Kidney (tissue), 14 donors: ENCODE data around the gene SEMA3A. TPM values are rescaled to one million over a fixed set of nuclear protein-coding genes. Genes with fewer than 3 reads are reported as not detected.

Source experiments
- DNase-seq, 5 donors: peaks; one replicate each; pipeline ENCODE4 v3.0.0-alpha.2; 2013 to 2020
- FAIRE-seq: peaks from 2 replicates; lab custom pipeline; 2012; peaks lifted over from hg19 to GRCh38; lab: Jason Lieb, UNC
- H3K27ac ChIP-seq, 2 donors: one replicate each; pipeline ENCODE4 v1.7.0; 2013; ENCODE audit warnings: low read depth in 2 of 2, low read length in 2 of 2, inconsistent platforms in 1 of 2
- H3K27me3 ChIP-seq: one replicate; pipeline ENCODE4 v1.7.1; 2013; ENCODE audit warnings: low read length, inconsistent platforms; ENCODE audit not compliant: control insufficient read depth, insufficient read depth
- H3K36me3 ChIP-seq, 3 donors: one replicate each; pipeline versions ENCODE4 v1.7.0 to v1.7.1; 2013; ENCODE audit warnings: low read length in 3 of 3, control low read depth in 1 of 3, inconsistent platforms in 1 of 3; ENCODE audit not compliant: insufficient read depth in 3 of 3, control insufficient read depth in 2 of 3
- H3K4me1 ChIP-seq, 3 donors: one replicate each; pipeline versions ENCODE4 v1.7.0 to v1.7.1; 2013; ENCODE audit warnings: low read length in 3 of 3, inconsistent platforms in 1 of 3, low read depth in 1 of 3; ENCODE audit not compliant: control insufficient read depth in 2 of 3, insufficient read depth in 2 of 3
- H3K4me3 ChIP-seq, 3 donors: one replicate each; pipeline versions ENCODE4 v1.7.0 to v1.8.1; 2013; ENCODE audit warnings: low read length in 3 of 3, control low read depth in 1 of 3, inconsistent platforms in 1 of 3
- H3K9ac ChIP-seq, 3 donors: one replicate each; pipeline versions ENCODE4 v1.7.0 to v1.7.1; 2013; ENCODE audit warnings: low read length in 3 of 3, control low read depth in 1 of 3, inconsistent platforms in 1 of 3
- H3K9me3 ChIP-seq, 3 donors: one replicate each; pipeline versions ENCODE4 v1.7.0 to v1.7.1; 2013; ENCODE audit warnings: low read length in 3 of 3, control low read depth in 1 of 3, inconsistent platforms in 1 of 3; ENCODE audit not compliant: control insufficient read depth in 2 of 3, insufficient read depth in 1 of 3
- CTCF ChIP-seq: IDR thresholded peaks from 3 replicates; pipeline ENCODE4 v1.5.1; 2012; ENCODE audit warnings: mild to moderate bottlenecking, moderate library complexity, borderline replicate concordance; ENCODE audit not compliant: insufficient read depth; ENCODE audit errors: extremely low read depth
- intact Hi-C: fragments of 100-400 bp; cut with DNase I; formaldehyde crosslinking; loops from one replicate; pipeline ENCODE4 v1.11.1; 2022
- polyA plus RNA-seq: library from polyadenylated mRNA; stranded (reverse); fragments of 350-450 nt; fragmentation: Illumina TruSeq; extraction: RNeasy Lipid Tissue Mini Kit (QIAGEN cat#74804); gene quantifications from one replicate; pipeline ENCODE4 v1.2.3, GENCODE V29; 2014; ENCODE audit warnings: low read depth, low replicate concordance; ENCODE audit not compliant: insufficient read depth
- total RNA-seq: library from RNA; stranded (reverse); fragmentation: NEBNext Ultra II Directional; extraction: Animal tissue kit (Norgen Biotek cat#: 25700); gene quantifications from one replicate; pipeline ENCODE4 v1.2.1, GENCODE V29; 2021
- donor health status: control.
- donor health status: control.
- donor health status: control.
- donor health status: control.
- donor health status: control.
- donor health status: DM: yes; HTN: yes; CAD: no.
- donor health status: Normal renal cell carcinoma (clear cell type).

Gene SEMA3A
- total and polyA plus RNA-seq, 2 donors from 2014 or later, result 0.34 to 10.7 TPM

- Histone ChIP-seq H3K4me3 (no peak overlapping the region), H3K27me3 (no peaks in the 10 kb centered on the region), H3K27ac (no peak overlapping the region), H3K36me3 (no peaks in the 10 kb centered on the region), H3K4me1 (peaks cover 0 to 2% (median 0%) of the 10 kb centered on the region in 3 donors), H3K9me3 (no peaks in the 10 kb centered on the region), H3K9ac (no peak overlapping the region)
- no peak for DNase-seq
- no peak for FAIRE-seq
- TF ChIP-seq CTCF, result no peak
- intact Hi-C loops, result no loop called here
Measured at GRCh38 chr7:84113906-84114850, 80.4 kb downstream of the SEMA3A start.

- H3K27me3 ChIP-seq, result no peaks in the 10 kb centered on the region
- no peaks in the 10 kb centered on the region for H3K9me3 ChIP-seq
- no peak overlapping the region for H3K9ac ChIP-seq
- H3K4me1 ChIP-seq, result peaks cover 0 to 2% (median 0%) of the 10 kb centered on the region in 3 donors
- H3K36me3 ChIP-seq, result no peaks in the 10 kb centered on the region
- no peak for TF ChIP-seq CTCF
- FAIRE-seq, result no peak
- intact Hi-C loops, result no loop called here
- no peak overlapping the region for H3K27ac ChIP-seq
- H3K4me3 ChIP-seq, result no peak overlapping the region
- peak in 2 of 5 donors; percentile 48 to 68 for DNase-seq
Measured at GRCh38 chr7:84113286-84113685, 81.3 kb downstream of the SEMA3A start.

- DNase-seq (no peak), FAIRE-seq (no peak)
- H3K4me3 ChIP-seq, result no peak overlapping the region
- no peaks in the 10 kb centered on the region for H3K27me3 ChIP-seq
- intact Hi-C loops, result no loop called here
- H3K9me3 ChIP-seq, result no peaks in the 10 kb centered on the region
- H3K4me1 ChIP-seq, result peaks cover 0 to 2% (median 0%) of the 10 kb centered on the region in 3 donors
- no peak overlapping the region for H3K27ac ChIP-seq
- no peak overlapping the region for H3K9ac ChIP-seq
- H3K36me3 ChIP-seq, result no peaks in the 10 kb centered on the region
- TF ChIP-seq CTCF, result no peak
Measured at GRCh38 chr7:84112771-84113170, 81.8 kb downstream of the SEMA3A start.
